Measurements from ENCODE around the gene APPL2. TPM values are rescaled to one million over a fixed set of nuclear protein-coding genes. Genes with fewer than 3 reads are reported as not detected.

The APPL2 gene
- total RNA-seq, 1 experiment from 2014 or later = 26.7 TPM

DNA sequence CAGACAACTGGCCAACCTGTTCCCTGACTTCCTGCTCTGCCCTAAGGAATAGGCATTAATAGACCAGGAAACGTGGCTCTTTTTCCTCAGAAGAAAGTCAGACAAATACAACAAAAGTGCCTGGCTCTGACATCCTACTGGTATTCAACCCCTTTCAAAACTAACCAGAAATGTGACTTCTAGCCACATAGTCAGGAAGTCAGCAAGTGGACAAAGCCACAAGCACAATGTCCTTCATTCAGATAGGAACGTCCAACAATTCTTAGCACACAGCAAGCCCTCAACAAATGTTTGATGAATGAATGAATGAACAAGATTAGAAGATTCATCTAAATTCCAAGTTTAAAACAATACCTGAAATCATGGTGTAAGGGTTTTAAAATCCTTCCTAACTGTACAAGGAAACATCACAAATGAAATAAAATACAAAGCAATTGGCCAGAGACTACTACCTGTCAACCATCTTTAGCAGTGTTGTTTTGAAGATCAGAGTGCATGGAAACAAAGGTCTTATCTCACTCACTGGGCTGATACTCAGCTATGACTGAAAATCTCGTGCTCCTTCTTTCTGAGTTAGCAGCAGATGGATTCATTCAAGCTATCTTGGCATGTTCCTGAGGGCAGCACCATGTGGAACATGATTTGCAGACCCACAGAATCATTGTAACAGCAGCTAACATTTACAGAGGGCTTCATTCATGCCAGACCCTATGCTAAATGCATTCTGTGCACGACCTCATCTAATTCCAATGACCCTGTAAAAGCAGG lies 16.5 kb downstream of the APPL2 start:
- CTCF ChIA-PET = no interaction called here
- no peak overlapping the region for H3K4me3 ChIP-seq (ENCODE audit: low read depth, low read length, poor library complexity, severe bottlenecking)
- no peak for TF ChIP-seq EZH2 (IDR thresholded peaks at IDR 0.05; ENCODE audit: borderline replicate concordance, low read depth, low read length, poor library complexity, severe bottlenecking)
- TF ChIP-seq, protein P1, sequence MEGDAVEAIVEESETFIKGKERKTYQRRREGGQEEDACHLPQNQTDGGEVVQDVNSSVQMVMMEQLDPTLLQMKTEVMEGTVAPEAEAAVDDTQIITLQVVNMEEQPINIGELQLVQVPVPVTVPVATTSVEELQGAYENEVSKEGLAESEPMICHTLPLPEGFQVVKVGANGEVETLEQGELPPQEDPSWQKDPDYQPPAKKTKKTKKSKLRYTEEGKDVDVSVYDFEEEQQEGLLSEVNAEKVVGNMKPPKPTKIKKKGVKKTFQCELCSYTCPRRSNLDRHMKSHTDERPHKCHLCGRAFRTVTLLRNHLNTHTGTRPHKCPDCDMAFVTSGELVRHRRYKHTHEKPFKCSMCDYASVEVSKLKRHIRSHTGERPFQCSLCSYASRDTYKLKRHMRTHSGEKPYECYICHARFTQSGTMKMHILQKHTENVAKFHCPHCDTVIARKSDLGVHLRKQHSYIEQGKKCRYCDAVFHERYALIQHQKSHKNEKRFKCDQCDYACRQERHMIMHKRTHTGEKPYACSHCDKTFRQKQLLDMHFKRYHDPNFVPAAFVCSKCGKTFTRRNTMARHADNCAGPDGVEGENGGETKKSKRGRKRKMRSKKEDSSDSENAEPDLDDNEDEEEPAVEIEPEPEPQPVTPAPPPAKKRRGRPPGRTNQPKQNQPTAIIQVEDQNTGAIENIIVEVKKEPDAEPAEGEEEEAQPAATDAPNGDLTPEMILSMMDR (conservative IDR thresholded peaks at IDR 0.05; ENCODE audit: low read depth, low read length) = no peak
- no peaks in the 10 kb centered on the region for H3K9me3 ChIP-seq (ENCODE audit: low read depth, low read length, poor library complexity, severe bottlenecking)
- no TSS peak for BruUV-seq (replicated peaks)
- no peak for DNase-seq (ENCODE audit: low spot score)
- POLR2A ChIA-PET (ENCODE audit: low non-redundant PET) = interaction anchor here (1.0 kb wide), 1 partner anchor 17 kb away, joined by 3 read pairs; the partner anchor contains the start of gene APPL2
- peaks cover 14% of the 10 kb centered on the region for H3K36me3 ChIP-seq (ENCODE audit: insufficient read depth, low read length, poor library complexity, severe bottlenecking)
- H3K27ac ChIP-seq (ENCODE audit: low read depth, low read length, poor library complexity, severe bottlenecking) = no peak overlapping the region
- H3K4me1 ChIP-seq (ENCODE audit: insufficient read depth, low read length, poor library complexity, severe bottlenecking) = no peaks in the 10 kb centered on the region
- intact Hi-C loops (cut with micrococcal nuclease; ENCODE audit: unreplicated experiment) = no loop called here
- H3K27me3 ChIP-seq (replicated peaks; ENCODE audit: insufficient read depth, low read depth, low read length, poor library complexity) = no peaks in the 10 kb centered on the region

DNA sequence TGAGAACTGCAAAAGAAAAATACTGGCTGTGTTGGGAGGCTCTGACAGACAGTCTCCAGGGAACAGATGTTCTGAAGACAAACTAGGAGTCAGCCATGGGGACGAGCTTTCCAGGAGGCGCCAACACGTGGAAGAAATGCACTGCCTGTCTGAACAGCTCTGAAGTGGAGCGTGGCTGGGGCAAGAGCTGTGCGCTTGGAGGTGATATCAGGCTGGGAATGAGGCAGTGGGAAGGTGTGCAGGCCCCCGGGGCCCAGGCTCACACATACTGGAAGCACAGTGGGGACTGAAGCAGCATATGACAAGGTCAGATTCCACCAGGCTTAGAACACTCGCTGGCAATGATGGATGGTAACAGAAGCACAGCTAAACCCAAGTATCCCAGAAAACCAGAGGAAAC lies 17.5 kb downstream of the APPL2 start:
- H3K27me3 ChIP-seq (replicated peaks; ENCODE audit: insufficient read depth, low read depth, low read length, poor library complexity) = no peaks in the 10 kb centered on the region
- no TSS peak for BruUV-seq (replicated peaks)
- POLR2A ChIA-PET (ENCODE audit: low non-redundant PET) = interaction anchor here (1.0 kb wide), 1 partner anchor 18 kb away, joined by 3 read pairs; the partner anchor contains the start of gene APPL2
- no peak for TF ChIP-seq EZH2 (IDR thresholded peaks at IDR 0.05; ENCODE audit: borderline replicate concordance, low read depth, low read length, poor library complexity, severe bottlenecking)
- TF ChIP-seq, protein P1 (conservative IDR thresholded peaks at IDR 0.05; ENCODE audit: low read depth, low read length) = no peak
- no peaks in the 10 kb centered on the region for H3K4me1 ChIP-seq (ENCODE audit: insufficient read depth, low read length, poor library complexity, severe bottlenecking)
- intact Hi-C loops (cut with micrococcal nuclease; ENCODE audit: unreplicated experiment) = no loop called here
- CTCF ChIA-PET = no interaction called here
- DNase-seq (ENCODE audit: low spot score) = no peak
- H3K4me3 ChIP-seq (ENCODE audit: low read depth, low read length, poor library complexity, severe bottlenecking) = no peak overlapping the region
- no peaks in the 10 kb centered on the region for H3K9me3 ChIP-seq (ENCODE audit: low read depth, low read length, poor library complexity, severe bottlenecking)
- H3K36me3 ChIP-seq (ENCODE audit: insufficient read depth, low read length, poor library complexity, severe bottlenecking) = peaks cover 14% of the 10 kb centered on the region
- no peak overlapping the region for H3K27ac ChIP-seq (ENCODE audit: low read depth, low read length, poor library complexity, severe bottlenecking)

DNA sequence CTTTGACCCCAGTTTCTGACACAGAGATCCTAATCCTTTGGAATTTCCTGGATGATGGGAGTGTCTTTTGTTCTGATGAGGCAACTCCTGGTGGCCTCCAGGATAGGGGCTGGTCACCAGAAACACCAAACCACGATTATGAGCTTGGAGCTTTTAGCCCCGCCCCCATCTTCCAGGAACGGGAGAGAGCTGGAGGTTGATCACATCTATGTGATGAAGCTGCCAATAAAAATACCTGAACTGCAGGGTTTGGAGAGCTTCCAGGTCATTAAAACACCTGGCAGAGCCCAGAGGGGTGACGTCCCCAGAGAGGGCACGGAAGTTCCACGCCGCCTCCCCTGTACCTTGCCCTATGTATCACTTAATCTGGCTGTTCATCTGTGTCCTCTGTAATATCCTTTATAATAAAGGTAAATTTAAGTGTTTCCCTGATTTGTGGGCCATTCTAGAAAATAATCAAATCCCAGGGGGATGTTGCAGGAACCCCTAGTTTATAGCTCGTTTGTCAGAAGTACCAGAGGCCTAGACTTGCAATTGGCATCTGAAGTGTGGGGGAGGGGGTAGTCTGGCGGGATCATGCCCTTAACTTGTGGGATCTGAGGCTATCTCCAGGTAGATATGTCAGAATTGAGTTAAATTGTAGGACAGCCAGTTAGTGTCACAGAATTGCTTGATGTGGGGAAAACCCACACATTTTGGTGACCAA lies 21.2 kb downstream of the APPL2 start:
- H3K27ac ChIP-seq (ENCODE audit: low read depth, low read length, poor library complexity, severe bottlenecking) = no peak overlapping the region
- H3K9me3 ChIP-seq (ENCODE audit: low read depth, low read length, poor library complexity, severe bottlenecking) = no peaks in the 10 kb centered on the region
- peaks cover 14% of the 10 kb centered on the region for H3K36me3 ChIP-seq (ENCODE audit: insufficient read depth, low read length, poor library complexity, severe bottlenecking)
- H3K27me3 ChIP-seq (replicated peaks; ENCODE audit: insufficient read depth, low read depth, low read length, poor library complexity) = no peaks in the 10 kb centered on the region
- H3K4me3 ChIP-seq (ENCODE audit: low read depth, low read length, poor library complexity, severe bottlenecking) = no peak overlapping the region
- CTCF ChIA-PET = no interaction called here
- TF ChIP-seq, protein P1 (conservative IDR thresholded peaks at IDR 0.05; ENCODE audit: low read depth, low read length) = no peak
- no peak for TF ChIP-seq EZH2 (IDR thresholded peaks at IDR 0.05; ENCODE audit: borderline replicate concordance, low read depth, low read length, poor library complexity, severe bottlenecking)
- intact Hi-C loops (cut with micrococcal nuclease; ENCODE audit: unreplicated experiment) = no loop called here
- no peaks in the 10 kb centered on the region for H3K4me1 ChIP-seq (ENCODE audit: insufficient read depth, low read length, poor library complexity, severe bottlenecking)
- POLR2A ChIA-PET (ENCODE audit: low non-redundant PET) = interaction anchor here (0.6 kb wide), 1 partner anchor 129 kb away, joined by 3 read pairs; no protein-coding TSS in a partner anchor
- no peak for DNase-seq (ENCODE audit: low spot score)
- BruUV-seq (replicated peaks) = no TSS peak

All from A673 (cell line).